Skeletal muscle satellite cell (primary cell): ENCODE results near the gene KLK12.

Experiments used
- H3K27me3 ChIP-seq: 2 replicates; pipeline ENCODE4 v1.7.0; 2013; ENCODE audit warnings: low read length; ENCODE audit not compliant: control insufficient read depth, insufficient read depth
- H3K36me3 ChIP-seq: 2 replicates; pipeline ENCODE4 v1.7.0; 2013; ENCODE audit warnings: mild to moderate bottlenecking, control low read depth, low read length; ENCODE audit not compliant: insufficient read depth
- H3K4me1 ChIP-seq: 2 replicates; pipeline ENCODE4 v1.7.0; 2013; ENCODE audit warnings: low read length; ENCODE audit not compliant: control insufficient read depth, insufficient read depth
- H3K4me2 ChIP-seq: 2 replicates; pipeline ENCODE4 v1.7.0; 2013; ENCODE audit warnings: mild to moderate bottlenecking, low read length
- H3K4me3 ChIP-seq: 2 replicates; pipeline ENCODE4 v1.7.0; 2013; ENCODE audit warnings: low read length
- H3K9ac ChIP-seq: 2 replicates; pipeline ENCODE4 v1.7.0; 2013; ENCODE audit warnings: mild to moderate bottlenecking, low read depth, low read length, moderate library complexity
- H3K9me3 ChIP-seq: replicated peaks from 2 replicates; pipeline ENCODE4 v1.7.0; 2013; ENCODE audit warnings: mild to moderate bottlenecking, control low read depth, low read length

KLK12 gene

DNA sequence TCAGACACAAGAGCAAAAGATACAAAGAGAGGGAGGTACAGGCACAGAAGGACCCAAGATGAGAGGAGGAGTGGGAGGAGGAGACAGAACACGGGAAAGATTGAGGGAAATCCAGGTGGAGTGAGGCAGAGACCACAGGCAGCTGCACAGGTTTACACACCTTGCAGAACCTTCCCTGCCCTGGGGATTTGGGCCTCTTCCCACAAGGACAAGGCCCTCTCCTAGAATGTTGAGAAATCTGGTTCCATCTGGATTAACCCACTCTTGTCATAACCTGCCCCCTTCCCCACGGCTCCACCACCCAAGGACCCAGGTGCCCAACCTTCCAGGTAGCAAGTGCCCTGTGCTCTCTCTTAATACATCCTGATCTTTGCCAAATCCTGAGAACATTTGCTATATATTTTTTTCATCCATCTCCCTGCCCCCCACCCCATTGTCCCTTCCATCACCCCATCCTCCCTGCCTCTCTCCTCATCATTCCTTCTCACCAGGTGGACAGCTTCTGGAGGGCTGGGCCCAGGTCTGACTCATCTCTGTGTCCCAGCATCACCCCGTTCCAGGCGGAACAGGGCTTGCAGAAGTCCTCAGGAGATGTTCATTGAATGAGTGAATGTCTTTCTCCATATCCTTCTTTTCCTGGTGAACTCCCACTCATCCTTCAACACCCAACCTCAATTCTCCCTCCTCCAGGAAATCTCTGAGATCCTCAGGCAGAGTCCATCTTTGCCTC, 24.6 kb downstream of the KLK12 start:
- Histone ChIP-seq H3K4me1 (no peaks in the 10 kb centered on the region), H3K9me3 (peaks cover 11% of the 10 kb centered on the region), H3K36me3 (no peaks in the 10 kb centered on the region), H3K4me3 (no peak overlapping the region), H3K9ac (no peak overlapping the region), H3K4me2 (no peak overlapping the region), H3K27me3 (no peaks in the 10 kb centered on the region)

GRCh38 chr19:51009061-51009891, 25.5 kb downstream of the KLK12 start:
- no peak overlapping the region for H3K9ac ChIP-seq

DNA sequence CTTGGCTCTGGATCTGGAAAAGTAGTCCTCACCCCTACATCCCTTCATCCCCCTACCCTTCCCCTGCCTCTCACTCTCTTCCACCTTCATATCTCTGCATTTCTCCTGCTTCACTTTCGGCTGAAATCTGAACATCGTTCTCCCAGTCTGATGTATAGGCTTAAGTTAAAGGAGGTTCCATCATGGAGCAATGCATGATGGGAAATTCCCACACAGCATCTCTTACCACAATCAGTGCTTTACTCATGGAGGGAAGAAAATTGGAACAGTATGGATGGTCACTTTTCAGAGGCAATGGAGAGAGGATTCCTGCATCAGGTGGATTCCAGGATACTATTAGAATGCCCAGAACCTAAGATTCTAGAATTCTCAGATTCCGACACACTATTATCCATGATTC, 27.3 kb downstream of the KLK12 start:
- Histone ChIP-seq H3K4me3 (no peak overlapping the region), H3K9me3 (peaks cover 3% of the 10 kb centered on the region), H3K9ac (no peak overlapping the region), H3K4me1 (no peaks in the 10 kb centered on the region), H3K4me2 (no peak overlapping the region), H3K27me3 (no peaks in the 10 kb centered on the region), H3K36me3 (no peaks in the 10 kb centered on the region)

More at GRCh38 chr19:51009061-51009891, 25.5 kb downstream of the KLK12 start:
- Histone ChIP-seq H3K4me1 (no peaks in the 10 kb centered on the region), H3K4me2 (no peak overlapping the region), H3K36me3 (no peaks in the 10 kb centered on the region), H3K27me3 (no peaks in the 10 kb centered on the region), H3K9me3 (peaks cover 7% of the 10 kb centered on the region), H3K4me3 (no peak overlapping the region)

- no peaks in the 10 kb centered on the region for H3K4me1 ChIP-seq
- H3K4me2 ChIP-seq = no peak overlapping the region
- H3K9ac ChIP-seq = no peak overlapping the region
- H3K9me3 ChIP-seq = peaks cover 3% of the 10 kb centered on the region
- no peaks in the 10 kb centered on the region for H3K36me3 ChIP-seq
- H3K4me3 ChIP-seq = no peak overlapping the region
- H3K27me3 ChIP-seq = no peaks in the 10 kb centered on the region
Measured at GRCh38 chr19:51006406-51006805, 28.4 kb downstream of the KLK12 start.

GRCh38 chr19:51005248-51005647, 29.6 kb downstream of the KLK12 start:
- H3K9me3 ChIP-seq = peaks cover 3% of the 10 kb centered on the region
- H3K27me3 ChIP-seq = no peaks in the 10 kb centered on the region
- no peak overlapping the region for H3K4me2 ChIP-seq
- no peak overlapping the region for H3K9ac ChIP-seq
- no peaks in the 10 kb centered on the region for H3K4me1 ChIP-seq
- H3K36me3 ChIP-seq = no peaks in the 10 kb centered on the region
- no peak overlapping the region for H3K4me3 ChIP-seq

GRCh38 chr19:51003316-51003715, 31.5 kb downstream of the KLK12 start:
- H3K4me3 ChIP-seq = no peak overlapping the region
- H3K4me2 ChIP-seq = no peak overlapping the region
- H3K9ac ChIP-seq = no peak overlapping the region
- H3K9me3 ChIP-seq = peaks cover 3% of the 10 kb centered on the region
- H3K36me3 ChIP-seq = no peaks in the 10 kb centered on the region
- H3K4me1 ChIP-seq = no peaks in the 10 kb centered on the region
- H3K27me3 ChIP-seq = no peaks in the 10 kb centered on the region

DNA sequence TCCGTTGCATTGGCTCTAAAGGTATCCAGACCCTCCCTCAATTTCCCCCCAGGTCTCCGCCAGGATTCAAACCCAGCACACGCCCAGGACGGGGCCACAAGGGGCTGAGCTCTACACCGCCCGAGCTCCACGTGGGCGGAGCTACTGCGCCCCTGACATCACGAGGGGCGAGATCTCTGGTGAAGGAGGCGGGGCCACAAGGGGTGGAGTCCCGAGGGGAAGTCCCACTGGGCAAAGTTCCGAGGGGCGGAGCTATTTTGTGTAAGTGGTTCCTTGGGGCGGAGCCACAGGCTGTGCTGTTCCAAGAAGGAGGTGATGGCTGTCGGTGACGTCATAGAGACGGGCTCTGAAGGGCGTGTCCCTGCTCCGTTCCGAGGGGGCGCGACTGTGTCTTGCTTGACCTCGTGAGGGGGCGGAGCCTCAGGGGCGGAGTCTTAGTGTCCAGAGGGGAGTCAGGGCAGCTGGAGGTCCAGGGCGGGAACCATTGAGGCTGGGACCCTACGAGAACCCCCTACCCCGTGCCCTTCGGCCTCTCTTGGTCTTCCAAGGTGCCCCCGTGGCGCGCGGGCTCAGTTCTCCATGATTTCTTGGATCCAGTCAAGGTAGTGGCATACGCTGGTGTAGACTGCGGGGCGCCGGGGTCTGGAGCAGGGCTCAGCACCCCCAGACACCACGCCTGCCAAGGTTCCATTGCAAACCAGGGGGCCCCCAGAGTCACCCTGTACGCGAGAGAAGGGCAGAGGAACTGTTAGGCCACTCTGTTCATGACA, 32.1 kb downstream of the KLK12 start:
- no peak overlapping the region for H3K4me2 ChIP-seq
- no peaks in the 10 kb centered on the region for H3K4me1 ChIP-seq
- no peaks in the 10 kb centered on the region for H3K36me3 ChIP-seq
- no peak overlapping the region for H3K9ac ChIP-seq
- H3K9me3 ChIP-seq = peaks cover 3% of the 10 kb centered on the region
- no peak overlapping the region for H3K4me3 ChIP-seq
- no peaks in the 10 kb centered on the region for H3K27me3 ChIP-seq

DNA sequence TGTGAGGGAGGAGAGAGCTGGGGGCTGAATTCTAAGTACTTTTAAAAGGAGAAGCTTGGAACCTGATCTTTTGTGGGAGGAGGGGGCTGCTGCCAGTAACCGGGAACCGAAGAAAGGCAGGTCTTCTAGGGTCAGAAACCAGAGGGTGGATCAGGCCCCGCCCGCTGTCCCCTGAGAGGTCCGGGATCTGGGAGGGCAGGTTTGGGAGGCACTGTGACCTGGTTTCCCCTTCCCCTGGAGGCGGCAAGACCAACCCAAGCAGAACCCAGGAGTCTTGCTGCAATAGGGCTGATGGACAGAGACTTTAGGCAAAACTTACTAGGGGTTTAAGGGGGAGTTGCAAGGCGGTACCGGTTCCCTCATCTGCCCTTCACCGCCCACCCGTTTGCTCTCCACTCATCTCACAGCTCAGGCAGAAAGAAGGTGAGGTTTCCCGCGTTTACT, 32.7 kb downstream of the KLK12 start:
- H3K27me3 ChIP-seq = no peaks in the 10 kb centered on the region
- H3K4me2 ChIP-seq = no peak overlapping the region
- no peaks in the 10 kb centered on the region for H3K4me1 ChIP-seq
- no peak overlapping the region for H3K4me3 ChIP-seq
- H3K9me3 ChIP-seq = no peaks in the 10 kb centered on the region
- no peaks in the 10 kb centered on the region for H3K36me3 ChIP-seq
- no peak overlapping the region for H3K9ac ChIP-seq

GRCh38 chr19:51001515-51001914, 33.3 kb downstream of the KLK12 start, which contains the start of gene KLK8:
KLK8 (minus strand) TSS chr19:51001604; CDS start chr19:51001167, 437 bp downstream.
- no peaks in the 10 kb centered on the region for H3K36me3 ChIP-seq
- no peak within 1 kb of the TSS for H3K4me2 ChIP-seq
- no peaks in the 10 kb centered on the region for H3K27me3 ChIP-seq
- no peaks in the 10 kb centered on the region for H3K4me1 ChIP-seq
- no peak within 1 kb of the TSS for H3K9ac ChIP-seq
- no peak within 1 kb of the TSS for H3K4me3 ChIP-seq
- no peaks in the 10 kb centered on the region for H3K9me3 ChIP-seq

DNA sequence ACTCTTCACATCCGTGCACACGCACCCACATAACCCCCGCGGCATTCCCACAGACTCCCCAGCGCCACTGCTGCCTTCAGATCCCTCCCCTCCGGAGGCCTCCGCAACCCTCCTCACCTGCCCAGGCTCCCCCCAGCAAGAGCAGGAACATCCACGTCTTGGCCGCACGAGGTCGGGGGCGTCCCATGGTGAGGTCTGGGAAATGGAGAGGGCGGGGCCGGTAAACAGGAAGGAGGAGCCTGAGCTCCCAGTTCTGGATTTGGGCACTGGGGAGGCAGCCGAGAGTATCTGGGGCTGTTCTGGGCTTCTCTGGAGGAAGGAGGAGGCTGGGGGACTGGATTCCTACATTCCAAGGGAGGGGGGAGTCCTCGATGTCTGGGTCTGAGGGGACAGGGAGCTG, 33.8 kb downstream of the KLK12 start:
- Histone ChIP-seq H3K4me1 (no peaks in the 10 kb centered on the region), H3K4me2 (no peak overlapping the region), H3K36me3 (no peaks in the 10 kb centered on the region), H3K4me3 (no peak overlapping the region), H3K27me3 (no peaks in the 10 kb centered on the region), H3K9ac (no peak overlapping the region), H3K9me3 (no peaks in the 10 kb centered on the region)

GRCh38 chr19:51000426-51000825, 34.4 kb downstream of the KLK12 start:
- no peak overlapping the region for H3K4me3 ChIP-seq
- H3K27me3 ChIP-seq = no peaks in the 10 kb centered on the region
- H3K9me3 ChIP-seq = no peaks in the 10 kb centered on the region
- H3K4me1 ChIP-seq = no peaks in the 10 kb centered on the region
- no peak overlapping the region for H3K9ac ChIP-seq
- no peaks in the 10 kb centered on the region for H3K36me3 ChIP-seq
- H3K4me2 ChIP-seq = no peak overlapping the region
